IPS DF 6.9 (cell line): ENCODE measurements around the gene MAGEF1.

Source experiments
- DNase-seq: peaks from one replicate; pipeline ENCODE4 v3.0.0-alpha.2; 2013; ENCODE audit warnings: low read depth, low spot score
- H3K27ac ChIP-seq: one replicate; pipeline ENCODE4 v1.5.1; 2013; ENCODE audit warnings: low read length, control low read depth
- H3K27me3 ChIP-seq: 2 replicates; pipeline ENCODE4 v1.6.1; 2013; ENCODE audit warnings: mild to moderate bottlenecking, low read length; ENCODE audit not compliant: control insufficient read depth, insufficient read depth
- H3K36me3 ChIP-seq: 2 replicates; pipeline ENCODE4 v1.6.1; 2013; ENCODE audit warnings: low read length; ENCODE audit not compliant: control insufficient read depth, insufficient read depth
- H3K4me1 ChIP-seq: 2 replicates; pipeline ENCODE4 v1.6.1; 2013; ENCODE audit warnings: low read length; ENCODE audit not compliant: control insufficient read depth, insufficient read depth
- H3K4me3 ChIP-seq: 2 replicates; pipeline ENCODE4 v1.5.1; 2013; ENCODE audit warnings: mild to moderate bottlenecking, low read length
- H3K9me3 ChIP-seq: 2 replicates; pipeline ENCODE4 v1.6.1; 2013; ENCODE audit warnings: low read length, inconsistent platforms; ENCODE audit not compliant: control insufficient read depth, insufficient read depth
- WGBS: extraction: QIAGEN DNeasy Blood & Tissue Kit; methylation state at CpG from one replicate; pipeline ENCODE4 v1.1.7; 2013; ENCODE audit warnings: mixed read lengths, missing lambda C conversion rate; ENCODE audit not compliant: insufficient read length, insufficient coverage; 5-methylcytosine and 5-hydroxymethylcytosine counted together

MAGEF1 gene

DNA sequence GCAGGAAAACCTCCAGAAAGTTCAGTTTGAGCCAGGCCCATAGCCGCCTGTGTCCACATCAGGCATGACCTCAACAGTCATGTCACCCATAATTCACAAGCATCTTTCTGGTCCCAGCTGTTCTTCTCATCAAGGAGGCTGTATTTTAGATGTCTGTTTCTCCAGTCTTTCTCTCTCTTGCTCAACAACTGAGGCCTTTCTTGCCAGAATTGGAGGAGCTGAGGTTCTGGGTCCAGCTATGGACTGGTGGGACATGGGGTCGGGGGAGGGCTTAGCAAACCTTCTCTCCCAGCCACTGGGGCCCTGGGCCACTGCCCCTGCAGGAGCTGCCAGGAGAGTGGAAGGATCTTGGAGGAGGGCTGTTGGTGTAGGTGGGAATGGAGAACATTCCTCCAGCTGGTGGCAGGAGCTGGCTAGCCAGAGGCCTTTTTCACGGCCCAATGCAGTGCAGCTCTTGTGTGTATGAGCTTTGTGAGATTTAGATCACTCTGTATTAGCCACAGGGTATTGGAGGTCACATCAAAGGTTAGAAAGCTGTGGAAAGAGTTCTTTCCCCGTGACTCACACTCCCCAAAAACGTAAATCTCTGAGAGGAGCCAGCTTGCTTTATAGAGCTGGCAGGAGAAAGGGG is 23.5 kb downstream of the MAGEF1 start:
- Histone ChIP-seq H3K9me3 (no peaks in the 10 kb centered on the region), H3K4me1 (peaks cover 5% of the 10 kb centered on the region; the same call in 1 of the 2 replicates), H3K4me3 (no peak overlapping the region), H3K36me3 (no peaks in the 10 kb centered on the region), H3K27me3 (no peaks in the 10 kb centered on the region), H3K27ac (no peak overlapping the region)
- no peak for DNase-seq
- no CpG with 5 or more reads among the region's 5 CpGs for WGBS

DNA sequence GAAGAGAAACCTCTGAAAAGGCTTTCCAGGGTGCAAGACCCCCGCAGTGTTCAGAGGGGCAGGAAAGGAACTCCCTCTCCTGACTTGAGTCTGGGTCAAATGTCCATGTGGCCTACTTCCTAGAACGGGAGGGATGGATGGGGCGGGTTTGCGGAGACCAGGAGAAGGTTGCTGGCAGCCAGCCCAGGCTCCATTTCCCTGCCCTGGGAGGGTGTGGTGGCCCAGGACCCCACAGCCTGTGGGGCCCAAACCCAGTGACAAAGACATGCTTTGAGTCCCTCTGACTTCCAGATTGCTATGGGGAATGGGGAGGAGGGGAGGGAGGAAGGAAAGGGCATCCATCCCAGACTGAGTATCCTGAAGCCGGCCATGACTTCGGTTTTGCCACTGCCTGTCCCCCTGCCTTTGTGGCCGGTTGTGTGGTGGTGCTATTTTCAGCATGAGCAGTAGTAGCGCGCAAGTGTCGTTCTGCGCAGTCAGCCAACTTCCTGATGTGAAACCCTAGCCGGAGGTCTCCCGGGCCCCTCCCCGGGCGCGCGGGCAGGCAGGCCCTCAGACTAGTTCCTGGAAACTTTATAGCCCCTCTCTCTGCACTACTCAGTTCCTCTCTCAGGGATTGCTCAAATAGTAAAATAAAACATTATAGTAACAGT is 24.4 kb downstream of the MAGEF1 start:
- Histone ChIP-seq H3K9me3 (no peaks in the 10 kb centered on the region), H3K27ac (no peak overlapping the region), H3K4me3 (no peak overlapping the region), H3K36me3 (no peaks in the 10 kb centered on the region), H3K4me1 (peaks cover 3% of the 10 kb centered on the region; the same call in 1 of the 2 replicates), H3K27me3 (no peaks in the 10 kb centered on the region)
- DNase-seq, result no peak
- no CpG with 5 or more reads among the region's 17 CpGs for WGBS

DNA sequence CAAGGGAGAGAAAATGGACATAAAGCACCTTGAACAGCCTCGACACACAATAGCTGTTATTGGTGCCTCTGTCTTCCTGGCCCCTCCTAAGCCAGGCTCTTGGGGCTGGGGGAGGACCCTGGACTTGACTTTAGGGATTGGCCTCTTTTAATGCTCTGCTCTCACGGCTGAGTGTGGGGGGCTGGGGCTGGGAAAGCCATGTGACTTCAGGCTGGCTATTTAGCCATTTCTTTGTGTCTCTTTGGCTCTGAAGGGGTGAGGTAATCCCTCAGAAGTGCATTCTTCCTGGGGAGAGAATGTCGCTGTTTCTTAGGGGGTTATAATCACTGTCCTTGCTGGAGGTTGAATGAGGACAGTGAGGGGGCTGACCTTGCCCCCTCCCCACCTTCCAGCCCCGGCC is 26.2 kb downstream of the MAGEF1 start:
- Histone ChIP-seq H3K4me3 (no peak overlapping the region), H3K4me1 (peaks cover 3% of the 10 kb centered on the region; the same call in 1 of the 2 replicates), H3K9me3 (no peaks in the 10 kb centered on the region), H3K27me3 (no peaks in the 10 kb centered on the region), H3K27ac (no peak overlapping the region), H3K36me3 (no peaks in the 10 kb centered on the region)
- WGBS, result no CpG with 5 or more reads among the region's 4 CpGs
- no peak for DNase-seq

DNA sequence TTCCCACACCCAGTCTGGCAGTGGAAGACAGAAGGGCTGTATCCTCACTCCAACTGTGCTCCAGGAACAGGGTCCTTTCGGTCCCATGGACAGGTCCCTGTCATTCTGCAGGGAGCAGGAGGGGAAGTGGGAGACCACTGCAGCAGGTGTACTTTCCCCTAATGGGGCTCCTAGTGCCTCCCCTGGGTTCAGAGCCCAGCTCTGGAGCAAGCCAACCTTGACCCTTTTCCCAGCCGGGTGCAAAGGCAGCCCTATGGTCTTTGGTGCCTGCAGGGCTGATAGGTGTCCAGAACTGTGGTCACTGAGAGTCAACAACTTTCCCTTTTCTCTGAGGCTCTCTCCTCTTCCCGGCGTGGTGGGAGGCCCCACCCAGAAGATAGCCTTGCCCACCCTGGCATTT is 26.8 kb downstream of the MAGEF1 start:
- no peaks in the 10 kb centered on the region for H3K9me3 ChIP-seq
- no peaks in the 10 kb centered on the region for H3K27me3 ChIP-seq
- WGBS, result no CpG with 5 or more reads among the region's 4 CpGs
- no peak overlapping the region for H3K27ac ChIP-seq
- H3K4me3 ChIP-seq, result no peak overlapping the region
- peaks cover 3% of the 10 kb centered on the region; the same call in 1 of the 2 replicates for H3K4me1 ChIP-seq
- H3K36me3 ChIP-seq, result no peaks in the 10 kb centered on the region
- no peak for DNase-seq

DNA sequence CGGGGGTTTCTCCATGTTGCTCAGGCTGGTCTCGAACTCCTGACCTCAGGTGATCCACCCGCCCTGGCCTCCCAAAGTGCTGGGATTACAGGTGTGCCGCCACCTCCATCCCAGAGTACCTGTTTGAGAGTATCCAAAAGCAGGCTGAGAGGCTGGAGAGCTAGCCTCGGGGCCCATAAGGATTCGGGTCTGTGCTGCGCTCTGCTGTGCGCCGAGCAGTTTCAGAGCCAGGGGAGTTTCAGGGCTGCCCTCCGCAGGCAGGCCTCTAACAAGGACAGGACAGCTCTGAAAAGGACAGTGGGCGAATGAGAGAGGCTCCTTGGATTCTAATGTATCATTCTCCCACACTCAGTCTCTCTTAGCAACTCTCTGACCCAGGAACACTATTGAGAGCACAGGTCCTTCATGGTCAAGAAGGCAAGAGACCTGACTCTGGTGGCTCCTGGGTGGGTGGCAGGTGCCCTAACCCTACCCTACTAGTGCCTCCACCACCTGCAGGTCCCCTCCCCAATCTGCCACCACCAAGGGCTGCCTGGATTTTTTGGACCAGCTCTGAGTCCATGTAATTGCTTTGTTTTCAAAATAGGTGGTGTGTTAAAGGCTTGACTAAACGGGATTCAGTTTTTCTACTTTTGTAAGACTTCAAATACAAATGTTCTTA is 27.8 kb downstream of the MAGEF1 start:
- Histone ChIP-seq H3K4me1 (peaks cover 5% of the 10 kb centered on the region), H3K4me3 (no peak overlapping the region), H3K36me3 (no peaks in the 10 kb centered on the region), H3K27ac (no peak overlapping the region), H3K9me3 (no peaks in the 10 kb centered on the region), H3K27me3 (no peaks in the 10 kb centered on the region)
- WGBS, result no CpG with 5 or more reads among the region's 12 CpGs
- DNase-seq, result no peak

DNA sequence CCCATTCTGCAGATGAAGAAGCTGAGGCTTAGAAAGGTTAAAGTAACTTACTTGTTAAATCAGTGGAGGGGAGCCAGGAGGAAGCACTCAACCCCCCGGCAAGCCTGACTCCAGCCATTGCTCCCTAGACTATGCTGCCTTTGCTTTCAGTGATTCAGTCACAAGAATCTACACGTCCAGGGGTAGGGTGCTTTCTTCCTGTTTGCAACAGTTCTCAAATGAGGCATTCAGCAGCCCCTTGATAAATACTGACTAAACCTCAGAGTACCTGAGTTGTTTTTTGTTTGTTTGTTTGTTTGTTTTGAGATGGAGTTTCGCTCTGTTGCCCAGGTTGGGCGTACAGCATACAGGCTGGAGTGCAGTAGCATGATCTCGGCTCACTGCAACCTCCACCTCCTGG is 28.6 kb downstream of the MAGEF1 start:
- H3K4me1 ChIP-seq, result peaks cover 7% of the 10 kb centered on the region
- no peaks in the 10 kb centered on the region for H3K27me3 ChIP-seq
- no peaks in the 10 kb centered on the region for H3K9me3 ChIP-seq
- WGBS, result no CpG with 5 or more reads among the region's 5 CpGs
- no peak overlapping the region for H3K4me3 ChIP-seq
- H3K27ac ChIP-seq, result no peak overlapping the region
- DNase-seq, result no peak
- H3K36me3 ChIP-seq, result no peaks in the 10 kb centered on the region

DNA sequence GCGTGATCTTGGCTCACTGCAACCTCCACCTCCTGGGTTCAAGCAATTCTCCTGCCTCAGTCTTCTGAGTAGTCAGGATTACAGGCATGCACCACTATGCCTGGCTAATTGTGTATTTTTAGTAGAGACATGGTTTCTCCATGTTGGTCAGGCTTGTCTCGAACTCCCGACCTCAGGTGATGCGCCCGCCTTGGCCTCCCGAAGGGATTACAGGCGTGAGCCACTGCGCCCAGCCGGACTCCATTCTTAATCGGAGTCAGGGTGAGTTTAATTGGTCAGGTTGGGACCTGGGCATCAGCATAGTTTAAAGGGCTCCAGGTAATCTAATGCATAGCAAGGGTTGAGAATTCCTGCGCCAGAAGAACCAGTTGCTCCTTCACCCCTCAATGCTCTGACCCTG is 29.2 kb downstream of the MAGEF1 start:
- Histone ChIP-seq H3K27ac (no peak overlapping the region), H3K9me3 (no peaks in the 10 kb centered on the region), H3K4me1 (peaks cover 7% of the 10 kb centered on the region), H3K27me3 (no peaks in the 10 kb centered on the region), H3K36me3 (no peaks in the 10 kb centered on the region), H3K4me3 (no peak overlapping the region)
- no CpG with 5 or more reads among the region's 11 CpGs for WGBS
- no peak for DNase-seq

DNA sequence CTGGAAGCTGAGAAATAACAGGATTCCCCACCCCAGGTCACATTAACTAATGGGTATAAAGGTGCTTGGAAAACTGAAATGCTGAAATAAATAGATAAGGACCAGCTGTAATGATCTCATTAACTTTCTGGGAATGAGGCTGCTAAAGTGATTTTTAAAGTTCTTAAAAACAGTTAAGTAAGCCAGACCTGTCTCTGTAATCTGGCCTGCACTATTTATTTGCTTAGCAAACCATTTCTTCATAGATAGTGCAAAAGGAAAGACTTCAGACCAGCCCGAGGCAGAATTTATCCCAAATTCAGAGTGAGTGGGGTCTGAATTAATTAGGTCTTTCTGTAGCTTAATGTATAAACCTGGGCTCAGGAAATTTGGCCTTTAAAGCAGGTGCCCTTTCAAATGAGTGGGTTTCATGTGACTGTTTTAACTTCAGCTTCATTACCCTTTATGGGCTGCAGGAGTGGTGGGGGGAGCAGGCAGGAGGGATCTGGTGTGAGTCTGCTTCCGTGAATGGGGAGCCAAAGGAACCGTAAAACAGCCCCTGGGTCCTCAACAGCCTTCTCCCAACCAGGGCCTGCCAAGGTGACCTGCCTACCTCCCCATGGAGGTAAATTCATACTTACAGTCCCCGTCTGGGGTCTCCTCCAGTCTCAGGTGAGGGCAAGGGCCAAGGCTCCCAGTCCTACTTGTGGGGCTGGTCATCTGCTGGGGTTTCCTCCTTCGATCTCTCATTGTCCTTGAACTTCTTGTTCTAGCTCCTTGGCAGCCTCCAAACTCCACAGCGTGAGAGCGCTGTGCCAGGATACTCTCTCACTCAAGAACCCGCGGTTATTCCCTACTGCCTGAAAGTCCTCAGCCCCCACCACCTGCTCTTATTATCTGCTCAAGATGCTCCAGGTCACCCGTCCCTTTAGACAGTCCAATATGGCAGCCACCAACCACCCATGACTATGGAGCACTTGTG is 31.2 kb downstream of the MAGEF1 start:
- H3K4me3 ChIP-seq, result no peak overlapping the region
- DNase-seq, result no peak
- no CpG with 5 or more reads among the region's 10 CpGs for WGBS

DNA sequence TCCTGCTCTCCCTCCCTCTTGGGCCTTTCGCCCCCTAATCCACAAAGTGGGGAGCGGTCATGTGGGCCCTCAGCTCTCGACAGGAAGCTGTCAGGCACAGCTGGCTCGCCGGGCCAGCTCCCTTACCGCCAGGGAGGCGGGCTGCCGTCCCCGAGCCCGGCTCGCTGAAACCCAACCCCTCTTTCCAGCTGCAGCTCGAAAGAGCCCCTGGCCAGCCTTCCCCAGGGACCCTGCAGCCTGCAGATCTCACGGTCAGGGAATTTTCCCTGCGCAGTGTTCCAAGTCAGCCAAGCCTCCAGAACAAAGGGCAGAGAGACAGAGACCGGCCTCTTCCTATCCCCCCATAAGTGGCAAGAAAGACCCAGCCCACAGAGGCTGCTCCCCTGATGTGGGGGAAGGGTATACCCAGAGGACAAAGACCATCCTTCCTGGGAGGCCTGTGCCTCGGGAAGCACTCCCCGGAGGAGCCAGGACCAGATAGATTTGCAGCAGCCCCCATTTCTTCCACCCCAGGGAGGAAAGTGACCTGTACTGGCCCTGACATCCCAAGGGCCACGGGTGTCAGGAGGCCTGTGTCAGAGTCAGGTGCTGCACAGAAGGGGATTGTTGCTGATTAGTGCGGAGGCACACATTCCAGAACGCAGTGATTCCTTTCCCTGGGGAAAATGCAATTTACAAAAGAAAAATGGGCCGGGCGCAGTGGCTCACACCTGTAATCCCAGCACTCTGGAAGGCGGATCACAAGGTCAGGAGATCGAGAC is 32.6 kb downstream of the MAGEF1 start:
- H3K27ac ChIP-seq, result no peak overlapping the region
- peaks cover 4% of the 10 kb centered on the region for H3K4me1 ChIP-seq
- H3K9me3 ChIP-seq, result no peaks in the 10 kb centered on the region
- no peaks in the 10 kb centered on the region for H3K36me3 ChIP-seq
- no CpG with 5 or more reads among the region's 24 CpGs for WGBS
- no peak for DNase-seq
- no peak overlapping the region for H3K4me3 ChIP-seq
- H3K27me3 ChIP-seq, result no peaks in the 10 kb centered on the region

More for the DNA sequence above, 31.2 kb downstream of the MAGEF1 start:
- Histone ChIP-seq H3K4me1 (peaks cover 5% of the 10 kb centered on the region), H3K9me3 (no peaks in the 10 kb centered on the region), H3K36me3 (no peaks in the 10 kb centered on the region), H3K27me3 (no peaks in the 10 kb centered on the region), H3K27ac (no peak overlapping the region)
